ENCODE measurements around the gene PPP6R3.

- TF ChIP-seq CTCF (IDR thresholded peaks at IDR 0.05; ENCODE audit: control extremely low read depth in 1 of 3, insufficient read depth in 1 of 3, low read depth in 1 of 3, low read length in 3 of 3): no peak
- TF ChIP-seq CEBPB (IDR thresholded peaks at IDR 0.05; ENCODE audit: low read depth, low read length): no peak
- TF ChIP-seq POU5F1 (IDR thresholded peaks at IDR 0.05; ENCODE audit: low read depth, low read length): no peak
- TF ChIP-seq MAX (IDR thresholded peaks at IDR 0.05): no peak; the same call in 1 of the 2 replicates
- no peak for TF ChIP-seq RNF2 (IDR thresholded peaks at IDR 0.05; ENCODE audit: borderline replicate concordance, low read depth, low read length, missing control alignments, poor library complexity, severe bottlenecking)
- peak; percentile 86 for TF ChIP-seq POLR2AphosphoS5 (IDR thresholded peaks at IDR 0.05; ENCODE audit: low read depth, low read length)
- no peak for TF ChIP-seq GABPA (IDR thresholded peaks at IDR 0.05; ENCODE audit: borderline replicate concordance, insufficient read depth, low read length)
- no peak for TF ChIP-seq RXRA (IDR thresholded peaks at IDR 0.05; ENCODE audit: insufficient read depth, low read depth, low read length)
Observed at GRCh38 chr11:68460741-68461574, at the start of gene PPP6R3.
